ENCODE measurements around the gene FAM114A1. TPM values are rescaled to one million over a fixed set of nuclear protein-coding genes. Genes with fewer than 3 reads are reported as not detected.

Gene FAM114A1
- total and polyA plus RNA-seq, 2 of the 4 experiments (the other 2 are of a cell fraction), result 135 to 649 TPM

DNA sequence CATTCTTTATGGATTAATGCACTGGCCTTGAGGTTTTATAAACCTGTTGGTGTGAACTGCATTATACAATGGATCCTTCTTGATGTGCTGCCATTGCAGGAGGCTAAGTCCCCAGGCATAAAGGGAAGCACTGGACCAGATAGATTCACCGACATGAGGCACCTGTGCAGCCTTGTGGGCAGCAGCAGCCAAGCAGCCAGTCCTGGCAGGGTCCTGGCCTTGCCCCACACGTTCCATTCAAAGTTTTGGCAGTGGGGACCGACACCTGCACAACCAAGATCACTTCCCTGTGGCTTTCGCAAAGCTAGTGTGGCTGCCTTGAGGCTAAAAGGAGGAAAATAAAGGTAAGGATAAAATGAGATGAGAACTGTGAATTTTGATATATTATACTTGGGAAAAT, 111.5 kb downstream of the FAM114A1 start:
- TF ChIP-seq, protein P1, sequence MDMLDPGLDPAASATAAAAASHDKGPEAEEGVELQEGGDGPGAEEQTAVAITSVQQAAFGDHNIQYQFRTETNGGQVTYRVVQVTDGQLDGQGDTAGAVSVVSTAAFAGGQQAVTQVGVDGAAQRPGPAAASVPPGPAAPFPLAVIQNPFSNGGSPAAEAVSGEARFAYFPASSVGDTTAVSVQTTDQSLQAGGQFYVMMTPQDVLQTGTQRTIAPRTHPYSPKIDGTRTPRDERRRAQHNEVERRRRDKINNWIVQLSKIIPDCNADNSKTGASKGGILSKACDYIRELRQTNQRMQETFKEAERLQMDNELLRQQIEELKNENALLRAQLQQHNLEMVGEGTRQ (IDR thresholded peaks at IDR 0.05; ENCODE audit: low read depth, low read length), result no peak
- TF ChIP-seq FOS (IDR thresholded peaks at IDR 0.05; ENCODE audit: low read depth, low read length), result no peak
- TF ChIP-seq BHLHE40 (IDR thresholded peaks at IDR 0.05; ENCODE audit: low read depth, low read length), result no peak
- TF ChIP-seq CHD1 (IDR thresholded peaks at IDR 0.05; ENCODE audit: low read depth, low read length), result no peak
- no peak for TF ChIP-seq RFX5 (IDR thresholded peaks at IDR 0.05; ENCODE audit: low read depth, low read length)
- TF ChIP-seq NFE2L2 (IDR thresholded peaks at IDR 0.05; ENCODE audit: low read depth, low read length), result no peak
- TF ChIP-seq, protein P2, sequence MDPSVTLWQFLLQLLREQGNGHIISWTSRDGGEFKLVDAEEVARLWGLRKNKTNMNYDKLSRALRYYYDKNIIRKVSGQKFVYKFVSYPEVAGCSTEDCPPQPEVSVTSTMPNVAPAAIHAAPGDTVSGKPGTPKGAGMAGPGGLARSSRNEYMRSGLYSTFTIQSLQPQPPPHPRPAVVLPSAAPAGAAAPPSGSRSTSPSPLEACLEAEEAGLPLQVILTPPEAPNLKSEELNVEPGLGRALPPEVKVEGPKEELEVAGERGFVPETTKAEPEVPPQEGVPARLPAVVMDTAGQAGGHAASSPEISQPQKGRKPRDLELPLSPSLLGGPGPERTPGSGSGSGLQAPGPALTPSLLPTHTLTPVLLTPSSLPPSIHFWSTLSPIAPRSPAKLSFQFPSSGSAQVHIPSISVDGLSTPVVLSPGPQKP (IDR thresholded peaks at IDR 0.05; ENCODE audit: borderline replicate concordance, low read depth, low read length), result no peak
- TF ChIP-seq MXI1 (IDR thresholded peaks at IDR 0.05; ENCODE audit: borderline replicate concordance, low read depth, low read length), result no peak
- no peak for TF ChIP-seq SMC3 (IDR thresholded peaks at IDR 0.05; ENCODE audit: low read depth, low read length)
- no peak for TF ChIP-seq MAFK (IDR thresholded peaks at IDR 0.05; ENCODE audit: low read depth, low read length)
- TF ChIP-seq, protein P3, sequence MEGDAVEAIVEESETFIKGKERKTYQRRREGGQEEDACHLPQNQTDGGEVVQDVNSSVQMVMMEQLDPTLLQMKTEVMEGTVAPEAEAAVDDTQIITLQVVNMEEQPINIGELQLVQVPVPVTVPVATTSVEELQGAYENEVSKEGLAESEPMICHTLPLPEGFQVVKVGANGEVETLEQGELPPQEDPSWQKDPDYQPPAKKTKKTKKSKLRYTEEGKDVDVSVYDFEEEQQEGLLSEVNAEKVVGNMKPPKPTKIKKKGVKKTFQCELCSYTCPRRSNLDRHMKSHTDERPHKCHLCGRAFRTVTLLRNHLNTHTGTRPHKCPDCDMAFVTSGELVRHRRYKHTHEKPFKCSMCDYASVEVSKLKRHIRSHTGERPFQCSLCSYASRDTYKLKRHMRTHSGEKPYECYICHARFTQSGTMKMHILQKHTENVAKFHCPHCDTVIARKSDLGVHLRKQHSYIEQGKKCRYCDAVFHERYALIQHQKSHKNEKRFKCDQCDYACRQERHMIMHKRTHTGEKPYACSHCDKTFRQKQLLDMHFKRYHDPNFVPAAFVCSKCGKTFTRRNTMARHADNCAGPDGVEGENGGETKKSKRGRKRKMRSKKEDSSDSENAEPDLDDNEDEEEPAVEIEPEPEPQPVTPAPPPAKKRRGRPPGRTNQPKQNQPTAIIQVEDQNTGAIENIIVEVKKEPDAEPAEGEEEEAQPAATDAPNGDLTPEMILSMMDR (conservative IDR thresholded peaks at IDR 0.05; ENCODE audit: low read depth, low read length), result no peak
- Histone ChIP-seq H3K56ac (ENCODE audit: extremely low read depth, insufficient read depth, low read length) (no peak overlapping the region; the same call in 1 of the 2 replicates), H3K4ac (ENCODE audit: low read depth, low read length) (peak overlapping the region; percentile 80), H3K36me3 (ENCODE audit: control insufficient read depth, insufficient read depth, low read length) (no peaks in the 10 kb centered on the region), H2BK20ac (ENCODE audit: low read depth, low read length) (peak overlapping the region; percentile 45), H2AFZ (replicated peaks; ENCODE audit: low read length, poor library complexity) (peak overlapping the region; percentile 57), H4K91ac (ENCODE audit: insufficient read depth, low read depth, low read length) (peak overlapping the region; percentile 91), H4K5ac (ENCODE audit: low read depth, low read length) (peak overlapping the region; percentile 56; the same call in 1 of the 2 replicates), H4K20me1 (ENCODE audit: insufficient read depth, low read length) (no peaks in the 10 kb centered on the region), H3K9ac (ENCODE audit: low read depth, low read length) (no peak overlapping the region), H3K27me3 (ENCODE audit: control insufficient read depth, insufficient read depth, low read length) (no peaks in the 10 kb centered on the region), H2BK5ac (ENCODE audit: low read depth, low read length, poor library complexity, severe bottlenecking) (peak overlapping the region; percentile 60), H3K27ac (ENCODE audit: insufficient read depth, low read length) (peak overlapping the region; percentile 37; the same call in 1 of the 2 replicates), H2AK9ac (replicated peaks; ENCODE audit: low read depth, low read length, poor library complexity) (no peak overlapping the region), H3K23ac (ENCODE audit: low read depth, low read length) (no peak overlapping the region), H3K4me3 (ENCODE audit: insufficient read depth, low read depth, low read length) (no peak overlapping the region), H2BK120ac (ENCODE audit: low read depth, low read length) (peak overlapping the region; percentile 82), H3K79me1 (ENCODE audit: low read depth in 1 of 2, low read length in 2 of 2) (peaks cover 3 to 10% of the 10 kb centered on the region in 2 experiments; a peak in 3 of 4 replicates), H3K14ac (replicated peaks; ENCODE audit: low read depth, low read length) (peak overlapping the region; percentile 57), H3K9me1 (ENCODE audit: insufficient read depth, low read length) (peaks cover 16% of the 10 kb centered on the region; the same call in 1 of the 2 replicates), H3K18ac (ENCODE audit: low read depth, low read length) (peak overlapping the region; percentile 74), H2BK15ac (ENCODE audit: low read depth, low read length) (peak overlapping the region; percentile 76; the same call in 2 of the 3 replicates), H2AK5ac (ENCODE audit: low read depth, low read length) (peak overlapping the region; percentile 90), H3K9me3 (ENCODE audit: control insufficient read depth, insufficient read depth, low read length) (no peaks in the 10 kb centered on the region), H4K8ac (ENCODE audit: low read depth in 2 of 2, low read length in 2 of 2) (peak overlapping the region; percentile 44 to 47; a peak in 3 of 4 replicates), H3K4me2 (ENCODE audit: low read depth, low read length) (no peak overlapping the region), H3K4me1 (ENCODE audit: control insufficient read depth, insufficient read depth, low read length) (peaks cover 13% of the 10 kb centered on the region)
- in situ Hi-C loops (cut with MboI; ENCODE audit: low sequenced_read_pairs) (no loop called here), dilution Hi-C loops (cut with HindIII; ENCODE audit: low sequenced_read_pairs, unreplicated experiment) (no loop called here), intact Hi-C loops (cut with micrococcal nuclease) (no loop called here)
- ATAC-seq (ENCODE audit: low read depth) (no peak), DNase-seq (no peak)
- ChIA-PET CTCF (interaction anchor here (0.6 kb wide), 1 partner anchor 46 kb away, joined by 3 read pairs; no protein-coding TSS in a partner anchor), POLR2A (ENCODE audit: unreplicated experiment) (interaction anchor here (1.2 kb wide), 1 partner anchor 65 kb away, joined by 3 read pairs; no protein-coding TSS in a partner anchor)
- whole genome bisulfite sequencing, 2 experiments (ENCODE audit: extremely low coverage in 2 of 2, insufficient read length in 1 of 2), result 100% methylated on average over 1 of the region's 4 CpGs; no CpG with 5 or more reads in 1 of the 2 experiments
- no TSS peak for BruUV-seq (replicated peaks)
